NOMO-1 (cell line): Measurements from ENCODE around the gene RRP8.

Experiments
- DNase-seq, 2 experiments: peaks; one replicate each; lab custom pipeline; 2025; ENCODE audit not compliant: unreplicated experiment in 2 of 2; lab: John Stamatoyannopoulos, UW

The RRP8 gene

DNA sequence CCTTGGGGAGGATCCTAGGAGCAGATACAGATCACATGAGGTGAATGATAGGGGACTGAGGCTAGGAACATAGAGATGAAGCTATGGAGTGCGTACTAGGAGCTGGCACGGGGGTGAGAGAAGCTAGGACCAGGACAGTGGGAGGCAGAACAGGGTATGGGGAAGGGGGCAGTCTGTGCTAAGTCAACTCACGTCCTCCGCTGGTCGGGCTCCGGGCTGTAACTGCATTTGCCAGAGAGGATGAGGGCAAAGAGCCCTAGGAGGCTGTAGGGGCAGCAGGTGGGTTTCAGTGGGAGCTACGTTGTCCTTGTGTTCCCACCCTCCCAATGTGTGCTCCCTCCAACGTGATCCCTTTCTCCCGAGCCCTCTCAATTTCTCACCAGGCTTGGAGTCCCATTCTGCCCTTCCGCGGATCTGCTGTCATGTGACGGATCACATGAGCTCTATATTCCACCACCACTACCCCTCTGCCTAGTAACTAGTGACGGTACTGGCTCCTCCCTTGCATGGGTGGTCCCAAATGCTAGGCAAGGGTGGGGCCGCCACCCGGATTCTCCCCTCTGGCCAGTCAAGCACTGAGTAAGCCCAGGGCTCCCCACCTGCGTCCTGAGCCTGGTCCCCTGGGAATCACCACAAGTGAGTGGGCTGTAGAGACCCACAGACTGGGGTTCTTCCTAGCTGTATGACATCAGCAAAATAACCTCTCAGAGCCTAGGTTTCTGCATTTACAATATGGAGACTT, 15.8 kb upstream of the RRP8 start, which contains the start of gene TPP1:
Gene TPP1, minus strand, starts transcription at position 419 of the 742 bp plus-strand sequence. Its CDS starts 22 bp downstream, at position 397.
- DNase-seq: peak; percentile 89 to 90

DNA sequence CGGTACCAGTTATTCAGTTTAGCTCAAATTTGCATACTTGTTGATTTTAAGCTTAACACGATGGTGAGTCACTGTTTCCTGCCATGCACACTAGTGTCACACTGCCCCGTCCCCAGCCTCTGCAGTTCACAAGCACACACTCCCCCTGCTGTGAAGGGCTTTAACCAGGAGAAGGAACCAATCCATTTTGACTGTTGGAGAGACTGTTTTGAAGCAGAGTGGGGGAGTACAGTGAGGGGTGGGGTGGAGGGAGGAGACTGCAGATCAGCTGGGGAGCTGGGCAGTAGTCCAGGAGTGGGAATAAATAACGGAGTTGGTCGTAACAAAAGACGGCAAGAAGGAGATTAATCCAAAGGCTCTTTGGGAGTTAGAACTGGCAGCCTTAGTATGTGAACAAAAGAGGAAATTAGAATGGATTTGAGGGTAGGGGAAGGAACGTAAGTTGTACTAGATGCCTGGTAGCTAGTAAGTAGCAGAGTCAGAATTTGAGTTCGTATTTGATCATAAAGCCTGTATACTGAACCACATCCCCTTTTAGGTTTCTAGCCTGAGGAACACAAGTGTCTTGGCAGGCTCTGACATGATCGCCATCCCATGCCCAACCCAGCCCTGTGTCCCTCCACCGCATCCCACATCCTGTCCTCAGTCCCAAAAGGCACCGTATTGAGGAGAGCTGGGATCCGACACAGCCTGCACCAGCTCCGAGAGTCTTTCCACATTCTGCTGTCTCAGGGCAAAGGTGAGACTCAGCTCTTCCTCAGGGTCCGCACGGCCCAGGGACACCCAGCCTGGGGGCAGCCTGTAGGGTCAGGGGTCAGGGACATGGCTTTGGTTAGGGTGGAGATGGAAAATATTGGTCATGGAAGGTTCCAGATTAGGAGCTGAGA, 14.9 kb upstream of the RRP8 start:
- peak; percentile 71 to 74 for DNase-seq

DNA sequence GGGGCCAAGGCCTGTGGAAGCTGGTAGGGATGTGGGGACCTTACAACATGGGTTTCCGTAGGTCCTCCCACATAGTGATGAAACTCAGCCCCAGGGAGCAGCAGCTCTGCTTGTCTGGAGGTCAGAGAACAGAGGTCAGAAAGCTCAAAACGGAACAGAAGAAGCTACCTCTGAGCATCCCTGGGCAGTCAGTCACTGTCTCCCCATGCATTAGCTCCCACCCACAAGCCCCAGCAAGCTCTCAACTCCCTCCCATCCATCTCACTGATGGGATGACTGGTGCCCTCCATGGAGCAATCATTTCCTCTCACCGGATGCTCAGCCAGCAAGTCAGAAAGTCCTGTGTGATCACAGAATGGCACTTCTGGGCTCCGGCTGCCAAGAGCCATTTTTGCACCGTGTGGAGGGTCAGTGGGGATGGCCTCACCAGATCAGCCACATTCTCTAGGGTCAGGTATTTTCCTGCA, 13.9 kb upstream of the RRP8 start:
- DNase-seq: peak; percentile 21 to 25

DNA sequence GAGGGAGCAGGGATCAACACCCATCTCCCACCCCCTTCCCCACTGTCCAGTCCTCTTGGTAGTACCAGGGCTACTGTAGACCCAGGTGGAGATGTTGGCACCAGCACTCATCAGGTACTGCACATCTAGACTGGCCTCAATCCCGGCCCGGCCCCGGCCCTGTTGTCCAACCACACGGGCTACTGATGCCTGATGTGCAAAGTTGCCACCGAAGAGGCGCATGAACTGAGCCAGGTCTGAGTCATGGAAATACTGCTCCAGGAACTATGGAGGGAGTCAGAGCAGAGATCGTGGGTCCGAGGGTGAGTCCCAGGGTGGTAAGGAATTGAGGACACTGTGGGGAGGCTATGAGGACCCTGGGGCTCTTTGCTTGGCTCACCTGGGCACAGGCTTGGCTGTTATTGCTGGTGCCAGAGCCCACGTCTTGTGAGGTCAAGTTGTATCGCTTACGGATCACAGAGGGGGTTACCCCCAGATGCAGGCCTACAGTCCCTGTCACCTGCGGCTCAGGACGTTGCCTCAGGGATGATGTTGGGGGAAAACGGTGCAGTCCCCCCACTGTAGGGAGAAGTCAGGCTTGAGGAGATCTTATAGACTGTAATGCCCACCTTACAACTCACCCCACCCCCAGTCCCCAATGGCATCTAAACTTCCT, 13.3 kb upstream of the RRP8 start:
- no peak for DNase-seq

DNA sequence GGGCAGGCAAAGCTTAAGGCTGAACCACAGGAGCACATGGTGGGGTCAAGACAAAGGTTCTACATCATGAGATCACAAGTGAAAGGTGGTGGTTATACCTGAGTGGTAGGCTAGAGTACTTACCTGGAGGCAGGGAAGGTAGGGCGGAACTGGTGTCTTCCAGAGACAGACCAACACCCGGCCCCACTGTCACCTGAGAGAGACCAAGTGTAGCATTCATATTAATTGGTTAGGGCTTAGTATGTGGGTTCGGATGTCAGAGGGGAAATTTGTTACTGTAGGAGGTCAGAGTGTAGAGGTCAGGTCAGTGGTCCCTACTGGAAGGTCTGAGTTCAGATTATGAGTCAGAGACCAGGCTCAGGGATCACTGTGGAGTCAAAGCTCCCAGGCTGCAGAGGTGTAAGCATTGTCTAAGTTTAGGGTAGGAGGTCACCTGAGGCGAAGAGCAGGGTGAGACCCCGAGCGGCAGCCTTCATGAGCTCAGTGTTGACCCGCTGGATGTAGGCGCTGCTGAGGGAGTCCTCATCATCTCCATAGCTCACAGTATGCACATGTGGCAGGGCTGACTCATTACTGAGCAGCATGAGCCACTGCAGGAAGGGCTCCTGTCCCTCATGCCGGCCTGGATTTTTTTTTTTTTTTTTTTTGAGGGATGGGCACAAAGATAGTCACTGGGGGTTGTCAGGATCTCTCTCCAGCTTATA, 12.6 kb upstream of the RRP8 start:
- DNase-seq: no peak

DNA sequence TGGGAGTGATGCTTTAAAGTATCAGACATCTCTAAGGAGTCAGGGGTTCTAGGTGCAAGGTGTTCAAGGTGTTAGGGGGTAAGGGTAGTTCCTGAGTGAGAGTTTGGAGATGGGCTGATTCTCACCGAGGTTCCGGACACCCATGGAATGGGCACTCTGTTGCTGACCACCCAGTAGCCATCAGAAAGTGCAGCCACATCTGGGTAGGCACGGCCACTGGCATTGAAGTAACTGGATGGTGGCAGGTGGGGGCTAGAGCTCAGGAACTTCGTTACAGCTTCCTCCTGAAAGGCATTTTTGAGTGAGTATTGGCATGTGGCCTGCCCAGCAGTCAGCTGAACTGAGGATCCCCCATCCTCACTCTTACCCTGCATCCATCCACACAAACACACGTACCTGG, 11.6 kb upstream of the RRP8 start:
- DNase-seq: no peak

DNA sequence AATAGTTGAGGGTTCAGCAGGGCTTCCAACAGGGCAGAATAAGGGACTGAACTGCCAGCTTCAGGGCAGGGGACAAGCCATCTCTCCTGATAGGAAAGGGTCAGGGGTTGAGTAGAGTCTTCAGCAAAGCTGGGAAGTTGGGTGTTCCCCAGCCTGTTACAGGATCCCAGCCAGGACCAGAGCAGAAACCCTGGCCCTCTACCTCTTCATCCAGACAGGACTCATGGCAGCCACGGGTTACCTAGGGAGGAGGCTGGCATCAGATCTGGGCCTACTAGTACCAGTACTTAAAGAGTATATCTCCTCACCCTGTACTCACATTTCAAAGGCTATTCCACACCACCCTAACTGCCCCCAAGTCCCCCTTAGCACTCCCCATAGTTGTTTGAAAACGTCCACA, 11.0 kb upstream of the RRP8 start:
- DNase-seq: no peak

DNA sequence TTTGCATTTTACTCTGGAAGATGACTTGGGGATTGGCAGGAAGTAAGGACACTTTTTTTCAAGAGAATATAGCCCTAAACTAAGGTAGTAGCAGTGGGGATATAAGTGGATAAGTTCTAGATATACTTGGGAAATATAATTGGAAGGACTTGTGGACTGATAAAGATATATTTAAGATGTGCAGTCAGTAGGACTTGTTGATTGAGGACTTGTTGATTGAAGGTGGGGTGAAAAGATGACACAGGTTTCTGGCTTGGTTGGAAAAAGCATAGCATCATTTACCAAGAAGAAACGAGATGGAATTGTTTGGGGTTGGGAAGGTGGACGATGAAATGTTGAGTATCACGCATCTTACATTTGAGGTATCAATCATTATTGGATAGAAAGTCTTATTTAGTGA, 10.1 kb upstream of the RRP8 start:
- no peak for DNase-seq

DNA sequence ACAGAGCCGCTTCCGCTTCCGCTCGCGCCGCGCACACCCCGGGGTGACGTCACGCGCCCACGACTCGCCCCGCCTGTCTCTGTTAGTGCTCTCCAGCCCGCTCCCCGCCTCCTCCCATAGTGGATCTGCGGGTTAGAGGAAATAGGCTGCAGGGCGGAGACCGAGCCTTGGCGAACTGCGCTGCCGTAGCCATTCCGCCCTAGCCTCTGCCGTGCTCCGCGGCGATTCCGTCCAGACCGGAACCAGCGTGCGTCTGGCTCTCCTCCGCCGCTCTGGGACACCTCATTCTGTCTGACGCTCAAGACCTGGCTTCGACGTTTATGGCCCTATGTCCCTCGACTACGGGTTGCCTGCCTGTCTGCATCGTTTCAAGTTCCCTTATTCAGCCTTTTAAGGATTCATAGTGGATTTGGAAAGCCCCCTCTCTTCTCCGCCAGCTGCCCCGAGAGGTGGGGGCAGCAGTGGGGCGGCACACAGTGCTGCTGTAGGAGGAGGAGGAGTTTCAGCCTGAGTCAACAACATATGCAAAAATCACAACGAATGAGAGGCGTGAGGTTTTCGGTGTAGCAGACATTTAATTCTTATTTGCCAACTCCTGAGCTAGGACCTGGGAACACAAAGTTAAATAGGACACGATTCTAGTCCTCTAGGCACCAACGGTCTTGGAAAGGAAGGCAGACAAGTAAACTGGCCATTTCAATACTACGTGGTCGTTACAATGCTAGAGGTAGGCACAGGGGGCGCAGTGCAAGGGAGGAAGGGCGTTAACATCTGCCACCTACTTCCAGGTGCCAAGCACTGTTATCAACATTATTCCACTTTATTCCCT, 9.0 kb upstream of the RRP8 start, which contains the start of gene TAF10:
Gene TAF10, minus strand, starts transcription at position 4 of the 829 bp plus-strand sequence. CDS start 27 bp downstream, outside the sequence.
- peak; percentile 96 to 97 for DNase-seq

DNA sequence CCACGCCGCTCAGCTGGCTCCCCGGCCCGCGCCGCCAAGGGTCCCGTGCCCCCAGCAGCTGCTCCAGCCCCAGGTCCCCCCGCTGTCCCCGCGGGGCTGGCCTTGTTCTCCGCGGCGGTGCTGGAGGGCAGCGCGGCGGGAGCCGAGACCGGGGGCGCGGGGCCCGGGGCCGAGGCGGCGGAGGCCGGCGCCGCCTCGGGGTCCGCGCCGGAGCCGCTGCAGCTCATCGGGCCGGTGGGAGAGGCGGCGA, 8.5 kb upstream of the RRP8 start:
- DNase-seq: no peak

DNA sequence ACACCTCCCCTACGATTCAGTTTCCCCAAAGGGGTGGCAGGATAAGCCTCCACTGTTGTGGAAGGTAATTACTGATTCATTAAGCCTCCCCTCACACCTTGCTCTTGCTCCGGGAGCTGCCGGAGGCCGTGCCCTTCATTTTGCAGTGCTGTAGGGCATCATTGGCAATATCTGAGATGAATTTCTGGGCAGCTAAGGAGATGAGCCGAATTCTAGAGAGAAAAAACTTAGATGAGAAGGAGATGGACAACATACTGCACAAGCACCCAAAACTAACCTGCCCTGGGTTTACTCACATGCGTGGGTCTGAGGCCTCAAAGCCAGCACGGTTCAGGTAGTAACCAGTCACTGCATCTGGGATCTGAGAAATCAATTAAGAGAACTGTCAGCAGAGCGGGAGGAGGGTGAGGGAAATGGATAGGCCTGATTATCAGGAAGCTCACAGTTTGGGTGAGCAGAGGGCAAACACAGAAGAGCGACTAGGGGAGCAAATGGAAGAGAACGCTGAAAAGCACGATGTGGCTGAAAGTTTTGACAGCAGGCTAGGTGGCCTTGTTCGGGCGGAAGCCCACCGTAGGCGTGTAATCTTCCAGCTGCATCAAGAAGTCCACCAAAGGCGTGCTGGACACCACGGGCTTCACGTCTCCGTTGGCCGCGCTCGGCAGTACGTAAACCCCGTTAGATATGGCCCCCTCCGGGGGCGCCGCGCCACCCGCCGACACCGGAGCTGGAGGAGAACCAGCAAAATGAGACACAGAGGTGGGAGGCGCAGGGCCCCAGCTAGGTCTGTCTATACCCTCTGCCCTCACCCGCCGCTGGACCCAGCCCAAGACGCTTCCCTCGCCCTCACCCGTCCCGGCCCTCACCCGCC, 7.9 kb upstream of the RRP8 start:
- no peak for DNase-seq

DNA sequence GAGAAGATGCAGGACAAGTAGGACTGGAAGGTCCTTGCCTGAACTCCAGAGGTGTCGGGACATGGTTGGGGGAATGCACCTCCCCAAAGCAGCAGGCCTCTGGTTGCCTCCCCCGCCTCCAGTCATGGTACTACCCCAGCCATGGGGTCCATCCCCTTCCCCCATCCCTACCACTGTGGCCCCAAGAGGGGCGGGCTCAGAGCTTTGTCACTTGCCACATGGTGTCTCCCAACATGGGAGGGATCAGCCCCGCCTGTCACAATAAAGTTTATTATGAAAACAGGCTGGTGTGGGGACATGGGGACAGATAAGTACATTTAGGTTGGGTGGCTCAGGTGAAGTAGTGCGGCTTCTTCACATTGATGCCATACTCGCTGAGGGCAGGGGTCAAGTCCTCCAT, 7.2 kb upstream of the RRP8 start:
- no peak for DNase-seq

DNA sequence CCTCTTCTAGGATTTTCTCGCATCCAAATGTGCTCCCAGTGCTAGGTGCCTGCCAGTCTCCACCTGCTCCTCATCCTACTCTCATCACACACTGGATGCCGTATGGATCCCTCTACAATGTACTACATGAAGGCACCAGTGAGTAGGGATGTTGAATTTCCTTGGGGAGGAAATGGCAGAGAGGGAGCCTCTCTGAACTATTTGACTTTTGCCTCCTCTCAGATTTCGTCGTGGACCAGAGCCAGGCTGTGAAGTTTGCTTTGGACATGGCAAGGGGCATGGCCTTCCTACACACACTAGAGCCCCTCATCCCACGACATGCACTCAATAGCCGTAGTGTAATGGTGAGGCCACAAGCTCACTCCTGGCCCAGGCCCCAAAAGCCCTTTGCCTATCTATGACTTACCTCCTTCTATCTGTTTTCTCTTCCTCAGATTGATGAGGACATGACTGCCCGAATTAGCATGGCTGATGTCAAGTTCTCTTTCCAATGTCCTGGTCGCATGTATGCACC, 6.1 kb upstream of the RRP8 start:
- DNase-seq: no peak

DNA sequence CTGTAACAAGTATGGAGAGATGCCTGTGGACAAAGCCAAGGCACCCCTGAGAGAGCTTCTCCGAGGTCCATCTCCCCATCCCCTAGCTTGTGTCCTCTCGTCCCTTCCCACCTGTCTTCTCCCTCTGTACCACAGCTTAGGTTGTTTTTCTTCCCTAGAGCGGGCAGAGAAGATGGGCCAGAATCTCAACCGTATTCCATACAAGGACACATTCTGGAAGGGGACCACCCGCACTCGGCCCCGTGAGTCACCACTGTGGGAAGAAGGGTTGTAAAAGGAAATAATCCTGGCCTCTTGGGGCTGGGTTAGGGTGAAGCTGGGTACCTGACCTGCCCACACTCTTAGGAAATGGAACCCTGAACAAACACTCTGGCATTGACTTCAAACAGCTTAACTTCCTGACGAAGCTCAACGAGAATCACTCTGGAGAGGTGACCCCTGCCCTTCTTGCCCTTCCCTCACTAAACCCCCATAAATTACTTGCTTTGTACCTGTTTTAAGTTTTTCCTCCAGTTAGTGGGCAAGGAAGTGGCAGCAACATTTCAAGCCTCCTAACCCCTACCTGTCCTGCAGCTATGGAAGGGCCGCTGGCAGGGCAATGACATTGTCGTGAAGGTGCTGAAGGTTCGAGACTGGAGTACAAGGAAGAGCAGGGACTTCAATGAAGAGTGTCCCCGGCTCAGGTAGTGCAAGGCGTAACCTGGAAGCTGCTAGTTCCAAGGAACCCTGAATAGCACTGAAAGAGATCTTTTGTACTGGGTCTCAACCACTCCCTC, 5.5 kb upstream of the RRP8 start:
- no peak for DNase-seq

DNA sequence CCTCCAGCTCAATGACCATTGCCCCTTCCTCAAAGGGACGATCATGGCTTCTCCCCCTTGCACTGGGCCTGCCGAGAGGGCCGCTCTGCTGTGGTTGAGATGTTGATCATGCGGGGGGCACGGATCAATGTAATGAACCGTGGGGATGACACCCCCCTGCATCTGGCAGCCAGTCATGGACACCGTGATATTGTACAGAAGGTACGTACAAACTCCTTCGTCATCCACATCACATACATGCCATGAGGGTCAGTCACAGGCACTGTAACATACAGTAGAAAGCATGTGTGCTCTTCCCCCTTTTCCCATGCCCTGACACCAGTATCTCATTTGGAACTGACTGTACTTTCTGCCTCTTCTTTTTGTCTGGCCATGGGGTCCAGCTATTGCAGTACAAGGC, 4.6 kb upstream of the RRP8 start:
- no peak for DNase-seq

DNA sequence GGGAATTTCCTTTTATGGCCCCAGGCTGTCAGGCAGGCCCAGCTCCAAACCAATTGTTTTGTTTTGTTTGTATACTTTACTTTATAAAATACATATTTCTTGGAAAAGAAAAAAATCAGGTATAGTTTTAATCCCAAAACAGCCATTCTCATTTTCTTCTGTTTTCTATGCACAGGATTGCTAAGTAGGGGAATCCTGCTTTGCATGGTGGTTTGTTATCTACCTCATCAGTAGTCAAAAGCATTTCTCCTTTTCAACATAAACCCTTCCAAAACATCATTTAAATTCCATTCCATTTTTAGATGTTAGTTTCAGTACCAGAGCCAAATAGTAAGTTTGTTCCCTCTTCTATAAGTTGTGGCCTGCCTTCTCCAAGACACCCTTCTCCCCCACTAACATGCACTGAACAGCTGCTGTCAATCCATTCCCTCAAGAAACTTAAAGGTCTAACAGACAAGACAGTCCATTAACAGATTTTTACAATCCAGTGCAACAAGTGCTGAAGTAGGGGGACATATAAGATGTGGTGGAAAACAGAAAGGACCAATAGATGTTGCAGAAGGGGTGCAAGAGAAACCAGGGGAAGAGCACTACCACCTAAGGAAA, 3.9 kb upstream of the RRP8 start:
- no peak for DNase-seq

DNA sequence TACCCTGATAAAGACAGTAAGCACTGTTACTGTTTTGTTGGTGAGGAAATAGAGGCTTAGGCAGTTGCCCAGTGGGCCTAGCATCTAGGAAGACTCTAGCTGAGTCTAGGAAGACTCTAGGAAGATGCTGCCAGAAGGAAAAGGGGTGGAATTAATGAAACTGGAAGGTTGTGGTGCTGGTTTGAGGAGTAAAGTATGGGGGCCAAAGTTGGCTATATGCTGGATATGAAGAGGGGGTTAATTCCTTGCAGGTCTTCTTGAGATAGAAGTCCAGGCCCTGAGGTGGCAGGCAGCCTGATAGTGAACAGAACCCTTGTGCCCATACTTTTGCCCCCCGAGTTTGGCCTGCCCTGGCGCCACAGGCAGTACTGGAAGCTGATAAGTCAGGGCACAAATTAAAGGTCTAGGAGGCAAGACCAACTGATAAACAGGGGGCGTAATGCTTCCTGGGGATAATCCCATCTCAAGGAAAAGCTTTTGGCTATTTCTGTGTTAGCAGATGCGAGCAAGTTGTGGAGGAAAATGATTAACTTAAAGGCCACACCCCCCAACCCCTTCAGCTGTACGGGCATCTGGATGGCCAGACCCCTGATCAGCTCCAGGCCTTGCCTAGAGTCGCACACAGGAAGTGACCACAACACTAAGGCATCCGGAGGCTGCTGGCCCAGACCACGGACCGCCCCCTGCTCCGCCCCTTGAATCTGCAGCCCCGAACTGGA, 3.2 kb upstream of the RRP8 start:
- DNase-seq: peak; percentile 62 to 63
